Karpas-422 (cell line): ENCODE data around the gene PEAK3. TPM values are rescaled to one million over a fixed set of nuclear protein-coding genes. Genes with fewer than 3 reads are reported as not detected.
A peak's percentile ranks its signal among the peaks of the same experiment; 100 is the strongest.

Experiments
- DNase-seq: peaks from one replicate; pipeline ENCODE4 v3.0.0-alpha.2; 2015
- H2AFZ ChIP-seq: fragments of 200-600 bp; sonication (generic); 2 replicates; pipeline ENCODE4 v1.6.1; 2014; ENCODE audit warnings: antibody characterized with exemption, low read length, mixed read lengths
- H3K27ac ChIP-seq: fragments of 200-600 bp; sonication (generic); 2 replicates; pipeline ENCODE4 v1.5.1; 2014; ENCODE audit warnings: mild to moderate bottlenecking, low read length, moderate library complexity
- H3K27me3 ChIP-seq: fragments of 200-600 bp; sonication (generic); 2 replicates; pipeline ENCODE4 v1.6.1; 2014; ENCODE audit warnings: low read length, mixed read lengths
- H3K36me3 ChIP-seq: fragments of 200-600 bp; sonication (generic); 2 replicates; pipeline ENCODE4 v1.6.1; 2014; ENCODE audit warnings: low read length, mixed read lengths; ENCODE audit not compliant: insufficient read depth
- H3K4me1 ChIP-seq: fragments of 200-600 bp; sonication (generic); 2 replicates; pipeline ENCODE4 v1.6.1; 2014; ENCODE audit warnings: mild to moderate bottlenecking, low read length, mixed read lengths
- H3K4me2 ChIP-seq: fragments of 200-600 bp; sonication (generic); 2 replicates; pipeline ENCODE4 v1.6.1; 2014; ENCODE audit warnings: low read length, low read depth, mild to moderate bottlenecking; ENCODE audit not compliant: poor library complexity, severe bottlenecking
- H3K4me3 ChIP-seq: fragments of 200-600 bp; sonication (generic); 2 replicates; pipeline ENCODE4 v1.5.1; 2014; ENCODE audit warnings: mild to moderate bottlenecking, antibody characterized with exemption, low read length, mixed read lengths
- H3K79me2 ChIP-seq: fragments of 200-600 bp; sonication (generic); 2 replicates; pipeline ENCODE4 v1.6.1; 2014; ENCODE audit warnings: mild to moderate bottlenecking, low read length, mixed read lengths
- H3K9ac ChIP-seq: fragments of 200-600 bp; sonication (generic); 2 replicates; pipeline ENCODE4 v1.6.0; 2014; ENCODE audit warnings: low read length
- H3K9me2 ChIP-seq: fragments of 200-600 bp; sonication (generic), shearing (Covaris generic); replicated peaks from 2 replicates; pipeline ENCODE4 v1.6.0; 2014; ENCODE audit warnings: mild to moderate bottlenecking, low read length, moderate library complexity; ENCODE audit not compliant: insufficient read depth
- H3K9me3 ChIP-seq: fragments of 300-700, 200-600 bp; sonication (generic); 2 replicates; pipeline ENCODE4 v1.6.1; 2014; ENCODE audit warnings: low read length, mixed read lengths
- H4K20me1 ChIP-seq: fragments of 200-600 bp; sonication (generic); 2 replicates; pipeline ENCODE4 v1.6.1; 2014; ENCODE audit warnings: mild to moderate bottlenecking, antibody characterized with exemption, low read length, low read depth; ENCODE audit not compliant: insufficient read depth
- total RNA-seq: library from RNA; depleted of rRNA; stranded (reverse); fragments of >200 nt; shearing (Covaris generic); gene quantifications from 2 replicates; pipeline ENCODE4 v1.2.3, GENCODE V29; 2014; ENCODE audit warnings: low replicate concordance

Gene PEAK3
- total RNA-seq, 1 experiment from 2014 or later: not detected

GRCh38 chr19:2327773-2328400 lies 45.9 kb upstream of the PEAK3 start:
- Histone ChIP-seq H2AFZ (no peak overlapping the region), H3K4me1 (peaks cover 47% of the 10 kb centered on the region), H3K9me3 (no peaks in the 10 kb centered on the region), H3K79me2 (peaks cover 66% of the 10 kb centered on the region), H3K4me3 (peak overlapping the region; percentile 97), H3K9me2 (no peaks in the 10 kb centered on the region), H3K4me2 (peak overlapping the region; percentile 85), H3K9ac (peak overlapping the region; percentile 99), H3K27me3 (no peaks in the 10 kb centered on the region), H3K27ac (peak overlapping the region; percentile 64), H4K20me1 (peaks cover 17% of the 10 kb centered on the region; the same call in 1 of the 2 replicates), H3K36me3 (no peaks in the 10 kb centered on the region)
- DNase-seq: peak; percentile 93

- Histone ChIP-seq H3K27me3 (no peaks in the 10 kb centered on the region), H3K9me2 (no peaks in the 10 kb centered on the region), H4K20me1 (peaks cover 17% of the 10 kb centered on the region; the same call in 1 of the 2 replicates), H3K4me2 (peak overlapping the region; percentile 85), H2AFZ (no peak overlapping the region), H3K9ac (peak overlapping the region; percentile 99; the same call in 1 of the 2 replicates), H3K4me1 (peaks cover 37% of the 10 kb centered on the region), H3K4me3 (peak overlapping the region; percentile 97; the same call in 1 of the 2 replicates), H3K9me3 (no peaks in the 10 kb centered on the region), H3K27ac (no peak overlapping the region), H3K36me3 (no peaks in the 10 kb centered on the region), H3K79me2 (peaks cover 56% of the 10 kb centered on the region)
- DNase-seq: no peak
Observed at GRCh38 chr19:2326699-2327360, 44.9 kb upstream of the PEAK3 start.

GRCh38 chr19:2325281-2326046 lies 43.5 kb upstream of the PEAK3 start:
- Histone ChIP-seq H3K4me3 (no peak overlapping the region), H3K79me2 (peaks cover 42% of the 10 kb centered on the region), H3K4me2 (no peak overlapping the region), H2AFZ (no peak overlapping the region), H3K27me3 (no peaks in the 10 kb centered on the region), H3K36me3 (no peaks in the 10 kb centered on the region), H3K4me1 (peaks cover 23% of the 10 kb centered on the region), H3K27ac (no peak overlapping the region), H3K9ac (no peak overlapping the region), H3K9me3 (no peaks in the 10 kb centered on the region), H3K9me2 (no peaks in the 10 kb centered on the region), H4K20me1 (peaks cover 22% of the 10 kb centered on the region; the same call in 1 of the 2 replicates)
- DNase-seq: no peak

DNA sequence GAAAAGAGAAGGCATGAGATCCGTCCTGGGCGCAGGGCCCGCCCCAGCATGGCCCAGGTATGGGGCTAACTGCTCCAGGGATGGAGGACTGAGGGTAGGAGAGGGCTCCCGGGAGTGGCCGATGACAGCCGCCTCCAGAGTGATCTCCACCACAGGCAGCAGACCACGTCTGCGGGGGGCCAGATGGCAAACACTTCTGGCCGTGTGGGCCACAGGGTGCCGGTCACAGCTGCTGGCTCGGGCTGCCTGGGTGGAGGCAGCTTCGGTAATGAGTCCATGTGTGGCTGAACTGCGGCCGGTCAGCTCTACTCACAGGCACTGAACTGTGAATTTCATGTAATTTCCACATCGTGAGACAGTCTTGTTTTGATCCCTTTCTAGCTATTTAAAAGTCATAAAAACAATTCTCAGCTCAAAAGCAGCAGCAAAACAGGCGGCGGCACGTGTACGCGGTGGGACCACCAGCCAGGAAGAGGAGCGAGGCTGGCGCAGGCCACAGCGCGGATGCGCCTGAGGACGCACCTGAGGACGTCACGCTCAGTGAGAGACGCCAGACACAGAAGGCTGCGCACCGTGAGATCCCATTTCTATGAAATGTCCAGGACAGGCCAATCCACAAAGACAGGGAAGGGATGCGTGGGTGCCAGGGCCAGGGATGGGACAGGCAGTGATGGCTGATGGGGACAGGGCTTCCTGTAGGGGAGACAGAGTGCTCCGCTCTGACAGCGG lies 42.4 kb upstream of the PEAK3 start:
- Histone ChIP-seq H3K9ac (no peak overlapping the region), H3K36me3 (no peaks in the 10 kb centered on the region), H3K27me3 (no peaks in the 10 kb centered on the region), H2AFZ (no peak overlapping the region), H3K4me3 (no peak overlapping the region), H3K4me1 (peaks cover 16% of the 10 kb centered on the region), H3K9me3 (no peaks in the 10 kb centered on the region), H3K79me2 (peaks cover 33% of the 10 kb centered on the region), H3K9me2 (no peaks in the 10 kb centered on the region), H3K4me2 (no peak overlapping the region), H3K27ac (no peak overlapping the region), H4K20me1 (peaks cover 22% of the 10 kb centered on the region; the same call in 1 of the 2 replicates)
- DNase-seq: no peak

- H3K27me3 ChIP-seq: no peaks in the 10 kb centered on the region
- H3K27ac ChIP-seq: no peak overlapping the region
- no peak overlapping the region for H3K9ac ChIP-seq
- H3K36me3 ChIP-seq: no peaks in the 10 kb centered on the region
- no peak overlapping the region for H3K4me3 ChIP-seq
- H3K9me3 ChIP-seq: no peaks in the 10 kb centered on the region
- H3K4me2 ChIP-seq: no peak overlapping the region
- no peak for DNase-seq
- H3K4me1 ChIP-seq: peaks cover 20% of the 10 kb centered on the region
- no peak overlapping the region for H2AFZ ChIP-seq
- peaks cover 26% of the 10 kb centered on the region for H3K79me2 ChIP-seq
- H3K9me2 ChIP-seq: no peaks in the 10 kb centered on the region
- peaks cover 22% of the 10 kb centered on the region; the same call in 1 of the 2 replicates for H4K20me1 ChIP-seq
Observed at GRCh38 chr19:2323707-2324106, 41.7 kb upstream of the PEAK3 start.

- Histone ChIP-seq H3K9me3 (no peaks in the 10 kb centered on the region), H3K4me2 (no peak overlapping the region), H3K36me3 (no peaks in the 10 kb centered on the region), H3K4me1 (peaks cover 15% of the 10 kb centered on the region; the same call in 1 of the 2 replicates), H3K9ac (no peak overlapping the region), H3K4me3 (no peak overlapping the region), H4K20me1 (peaks cover 13% of the 10 kb centered on the region; the same call in 1 of the 2 replicates), H3K27ac (no peak overlapping the region), H2AFZ (no peak overlapping the region), H3K9me2 (no peaks in the 10 kb centered on the region), H3K27me3 (no peaks in the 10 kb centered on the region), H3K79me2 (peaks cover 8% of the 10 kb centered on the region)
- DNase-seq: no peak
Observed at GRCh38 chr19:2321565-2322283, 39.7 kb upstream of the PEAK3 start.

DNA sequence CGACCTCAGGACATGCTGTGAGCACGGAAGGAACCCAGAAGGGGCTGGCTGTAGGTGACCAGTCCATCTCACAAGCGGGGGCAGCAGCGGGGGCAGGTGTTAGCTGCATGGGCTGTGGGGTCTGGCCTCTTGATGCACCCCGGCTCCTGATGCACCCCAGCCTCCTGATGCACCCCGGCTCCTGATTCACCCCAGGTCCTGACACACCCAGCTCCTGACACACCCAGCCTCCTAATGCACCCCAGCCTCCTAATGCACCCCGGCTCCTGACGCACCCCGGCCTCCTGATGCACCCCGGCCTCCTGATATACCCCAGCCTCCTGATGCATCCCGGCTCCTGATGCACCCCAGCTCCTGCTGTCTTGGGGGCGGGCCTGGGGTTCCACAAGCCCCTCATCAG lies 39.0 kb upstream of the PEAK3 start:
- H2AFZ ChIP-seq: no peak overlapping the region
- no peak overlapping the region for H3K4me3 ChIP-seq
- H3K9me2 ChIP-seq: no peaks in the 10 kb centered on the region
- peaks cover 13% of the 10 kb centered on the region; the same call in 1 of the 2 replicates for H3K4me1 ChIP-seq
- H3K9ac ChIP-seq: no peak overlapping the region
- no peak for DNase-seq
- no peak overlapping the region for H3K27ac ChIP-seq
- H3K27me3 ChIP-seq: no peaks in the 10 kb centered on the region
- H4K20me1 ChIP-seq: peaks cover 12% of the 10 kb centered on the region; the same call in 1 of the 2 replicates
- no peaks in the 10 kb centered on the region for H3K36me3 ChIP-seq
- peaks cover 2% of the 10 kb centered on the region; the same call in 1 of the 2 replicates for H3K79me2 ChIP-seq
- no peaks in the 10 kb centered on the region; the same call in 1 of the 2 replicates for H3K9me3 ChIP-seq
- no peak overlapping the region for H3K4me2 ChIP-seq
